H1 (cell line): ENCODE results near the gene PTEN. TPM values are rescaled to one million over a fixed set of nuclear protein-coding genes. Genes with fewer than 3 reads are reported as not detected.

Experiments used
- CTCF ChIA-PET: fragments of 300-600 bp; sonication (Branson Sonifier 250); formaldehyde crosslinking; loops from one replicate; lab custom pipeline; 2021; ENCODE audit not compliant: partially characterized antibody; lab: Charles Lee
- POLR2A ChIA-PET: fragments of 300-600 bp; sonication (Branson Sonifier 250); formaldehyde crosslinking; loops from one replicate; lab custom pipeline; 2021; ENCODE audit warnings: inconsistent platforms; ENCODE audit not compliant: partially characterized antibody; lab: Charles Lee
- DNase-seq, 2 experiments: peaks; one replicate each; pipeline versions ENCODE4 v3.0.0 to v3.0.0-alpha.2; 2010 to 2022; ENCODE audit warnings: low spot score in 2 of 2, low read depth in 1 of 2, mixed read lengths in 1 of 2
- FAIRE-seq: peaks from 2 replicates; lab custom pipeline; 2011; peaks lifted over from hg19 to GRCh38; lab: Jason Lieb, UNC
- H2AFZ ChIP-seq: 2 replicates; pipeline ENCODE4 v1.8.1; 2012; ENCODE audit warnings: low read length, inconsistent platforms
- H2AK5ac ChIP-seq: 2 replicates; pipeline ENCODE4 v1.6.1; 2013; ENCODE audit warnings: low read depth, low read length
- H2BK120ac ChIP-seq: replicated peaks from 2 replicates; pipeline ENCODE3; 2013; ENCODE audit warnings: low read depth, low read length, inconsistent platforms
- H2BK12ac ChIP-seq: 2 replicates; pipeline ENCODE4 v1.6.1; 2013; ENCODE audit warnings: low read depth, low read length
- H2BK15ac ChIP-seq: 2 replicates; pipeline ENCODE4 v1.6.1; 2013; ENCODE audit warnings: low read length
- H2BK20ac ChIP-seq: 2 replicates; pipeline ENCODE4 v1.6.1; 2013; ENCODE audit warnings: low read length
- H2BK5ac ChIP-seq: 2 replicates; pipeline ENCODE4 v1.6.1; 2013; ENCODE audit warnings: low read depth, low read length
- H3K14ac ChIP-seq: 2 replicates; pipeline ENCODE4 v1.6.1; 2013; ENCODE audit warnings: inconsistent platforms; ENCODE audit not compliant: insufficient read length
- H3K18ac ChIP-seq: 2 replicates; pipeline ENCODE4 v1.6.1; 2013; ENCODE audit warnings: low read length; ENCODE audit errors: extremely low read depth
- H3K23ac ChIP-seq: 2 replicates; pipeline ENCODE4 v1.6.1; 2013; ENCODE audit warnings: inconsistent platforms; ENCODE audit not compliant: insufficient read length
- H3K23me2 ChIP-seq: 2 replicates; pipeline ENCODE4 v1.6.1; 2013; ENCODE audit warnings: low read depth, low read length
- H3K27ac ChIP-seq: 2 replicates; pipeline ENCODE4 v1.6.1; 2011; ENCODE audit warnings: low read depth, low read length, inconsistent platforms
- H3K27me3 ChIP-seq, 4 experiments: replicated peaks in 1 of 4; 1 replicate in 1 of 4; 2 replicates in 3 of 4; pipeline versions ENCODE4 v1.6.1 to v1.8.1; 2011 to 2013; ENCODE audit warnings: low read length in 3 of 4, mild to moderate bottlenecking in 3 of 4, inconsistent platforms in 2 of 4, mixed read lengths in 2 of 4, moderate library complexity in 1 of 4; ENCODE audit not compliant: control insufficient read depth in 3 of 4, insufficient read depth in 3 of 4; ENCODE audit errors: extremely low read depth in 1 of 4
- H3K36me3 ChIP-seq, 4 experiments: 2 replicates each; pipeline versions ENCODE4 v1.6.1 to v1.8.1; 2011 to 2013; ENCODE audit warnings: mild to moderate bottlenecking in 4 of 4, low read length in 3 of 4, moderate library complexity in 2 of 4, control low read depth in 1 of 4, inconsistent platforms in 1 of 4; ENCODE audit not compliant: insufficient read depth in 4 of 4, control insufficient read depth in 2 of 4
- H3K4ac ChIP-seq: replicated peaks from 2 replicates; pipeline ENCODE3; 2013; ENCODE audit warnings: low read length, low read depth, mixed read lengths, inconsistent platforms; ENCODE audit not compliant: insufficient read length
- H3K4me1 ChIP-seq, 4 experiments: replicated peaks in 1 of 4; 1 replicate in 1 of 4; 2 replicates in 3 of 4; pipeline versions ENCODE4 v1.6.1 to v1.8.1; 2011 to 2013; ENCODE audit warnings: low read length in 3 of 4, inconsistent platforms in 2 of 4, mixed read lengths in 1 of 4; ENCODE audit not compliant: insufficient read depth in 4 of 4, control insufficient read depth in 3 of 4
- H3K4me2 ChIP-seq, 2 experiments: 2 replicates each; pipeline versions ENCODE4 v1.6.1 to v1.8.1; 2011 to 2013; ENCODE audit warnings: low read depth in 2 of 2, low read length in 2 of 2, control low read depth in 1 of 2, inconsistent platforms in 1 of 2, mild to moderate bottlenecking in 1 of 2; ENCODE audit not compliant: insufficient read depth in 1 of 2
- H3K4me3 ChIP-seq, 4 experiments: fragments of 200-600, 300-600 bp in 1 of 4; sonication (generic), shearing (Covaris generic), sonication (Bioruptor Twin) in 1 of 4; 2 replicates each; pipeline versions ENCODE4 v1.5.1 to v1.8.1; 2011 to 2016; ENCODE audit warnings: low read length in 4 of 4, low read depth in 3 of 4, control low read depth in 2 of 4, inconsistent platforms in 2 of 4, mild to moderate bottlenecking in 2 of 4, mixed read lengths in 1 of 4, moderate library complexity in 1 of 4; ENCODE audit not compliant: insufficient read depth in 2 of 4; ENCODE audit errors: extremely low read depth in 1 of 4
- H3K56ac ChIP-seq: replicated peaks from 2 replicates; pipeline ENCODE3; 2013; ENCODE audit warnings: low read depth, mild to moderate bottlenecking, mixed read lengths, low read length, inconsistent platforms; ENCODE audit not compliant: insufficient read length
- H3K79me1 ChIP-seq: 2 replicates; pipeline ENCODE4 v1.6.1; 2013; ENCODE audit warnings: low read depth, low read length, control low read depth
- H3K79me2 ChIP-seq, 2 experiments: 2 replicates each; pipeline versions ENCODE4 v1.6.1 to v1.8.1; 2012 to 2013; ENCODE audit warnings: low read length in 2 of 2, mild to moderate bottlenecking in 2 of 2, inconsistent platforms in 1 of 2; ENCODE audit not compliant: insufficient read depth in 2 of 2, control insufficient read depth in 1 of 2
- H3K9ac ChIP-seq, 4 experiments: replicated peaks in 1 of 4; 1 replicate in 1 of 4; 2 replicates in 3 of 4; pipeline versions ENCODE4 v1.6.1 to v1.8.1; 2011 to 2013; ENCODE audit warnings: low read depth in 3 of 4, low read length in 3 of 4, control low read depth in 2 of 4, mild to moderate bottlenecking in 2 of 4, moderate library complexity in 2 of 4, inconsistent platforms in 1 of 4; ENCODE audit errors: extremely low read depth in 1 of 4
- H3K9me3 ChIP-seq, 2 experiments: 2 replicates each; pipeline versions ENCODE4 v1.6.1 to v1.8.1; 2012 to 2013; ENCODE audit warnings: mild to moderate bottlenecking in 2 of 2, moderate library complexity in 2 of 2, control low read depth in 1 of 2, inconsistent platforms in 1 of 2, low read depth in 1 of 2, low read length in 1 of 2, mixed read lengths in 1 of 2; ENCODE audit not compliant: insufficient read depth in 2 of 2
- H4K20me1 ChIP-seq, 2 experiments: replicated peaks in 1 of 2; 2 replicates each; pipeline versions ENCODE3 to v1.8.1; 2011 to 2013; ENCODE audit warnings: inconsistent platforms in 2 of 2, low read length in 2 of 2, mild to moderate bottlenecking in 1 of 2; ENCODE audit not compliant: insufficient read depth in 2 of 2, control insufficient read depth in 1 of 2
- H4K5ac ChIP-seq: 2 replicates; pipeline ENCODE4 v1.6.1; 2013; ENCODE audit warnings: low read length, low read depth, mixed read lengths, inconsistent platforms; ENCODE audit not compliant: insufficient read length
- H4K8ac ChIP-seq: 2 replicates; pipeline ENCODE4 v1.8.0; 2013; ENCODE audit warnings: mild to moderate bottlenecking, moderate library complexity, low read length, inconsistent platforms; ENCODE audit not compliant: insufficient read depth; ENCODE audit errors: extremely low read depth
- H4K91ac ChIP-seq: replicated peaks from 2 replicates; pipeline ENCODE3; 2013; ENCODE audit warnings: low read length, mixed read lengths, inconsistent platforms; ENCODE audit not compliant: insufficient read length
- EGR1 ChIP-seq: IDR thresholded peaks from 2 replicates; pipeline ENCODE4 v1.6.1; 2011; ENCODE audit warnings: low read depth, low read length, borderline replicate concordance
- NRF1 ChIP-seq: IDR thresholded peaks from 2 replicates; pipeline ENCODE4 v1.6.1; 2011; ENCODE audit warnings: mild to moderate bottlenecking, low read depth, low read length, improper control_type of control experiment
- SAP30 ChIP-seq: fragments of 300-600 bp; sonication (generic); IDR thresholded peaks from 2 replicates; pipeline ENCODE4 v1.7.1; 2012; ENCODE audit warnings: low read length, moderate library complexity, mild to moderate bottlenecking, inconsistent platforms; ENCODE audit not compliant: insufficient read depth, insufficient replicate concordance
- WGBS, 2 experiments: shearing (Covaris generic) in 1 of 2; methylation state at CpG; one replicate each; pipeline versions ENCODE4 v1.1.6 to v1.1.7; 2013 to 2015; ENCODE audit warnings: low lambda C conversion rate in 2 of 2, mixed read lengths in 2 of 2, inconsistent platforms in 1 of 2, low coverage in 1 of 2, missing lambda C conversion rate in 1 of 2; ENCODE audit not compliant: insufficient replicate concordance in 2 of 2, insufficient coverage in 1 of 2, insufficient read length in 1 of 2; ENCODE audit errors: extremely low coverage in 1 of 2, missing lambda C conversion rate in 1 of 2; 5-methylcytosine and 5-hydroxymethylcytosine counted together
- polyA plus RNA-seq, 7 experiments: library from polyadenylated mRNA; depleted of rRNA in 3 of 7; stranded (reverse) in 5 of 7; unstranded in 2 of 7; fragments of >200 nt in 5 of 7; fragments of 200-250 nt in 2 of 7; gene quantifications; 1 replicate in 5 of 7; 2 replicates in 1 of 7; 4 replicates in 1 of 7; pipeline versions ENCODE4 v1.2.1 to v1.2.3, GENCODE V29; 2011 to 2013; ENCODE audit warnings: missing spikeins in 2 of 7, mixed read lengths in 2 of 7
- total RNA-seq: library from RNA; stranded (reverse); fragmentation: NEBNext Ultra II Directional; extraction: Animal tissue kit (Norgen Biotek cat#: 25700); gene quantifications from 2 replicates; pipeline ENCODE4 v1.2.1, GENCODE V29; 2021

The PTEN gene
- total and polyA plus RNA-seq, 2 of the 8 experiments (the other 6 are each of a cell fraction or from before 2014, with no cell fraction given): 6.3 to 48.7 TPM

GRCh38 chr10:87864496-87865059 is 1.2 kb downstream of the PTEN start:
- H3K9ac ChIP-seq: peak overlapping the region; percentile 22 to 47 (median 36); a peak in 5 of 7 replicates
- H2AFZ ChIP-seq: no peak overlapping the region
- FAIRE-seq (no peak), DNase-seq (no peak)
- H2BK120ac ChIP-seq: no peak overlapping the region
- peak overlapping the region; percentile 72 to 78 for H3K4me2 ChIP-seq
- H3K4me3 ChIP-seq: peak overlapping the region; percentile 83 to 94 (median 86)
- no peaks in the 10 kb centered on the region for H3K79me1 ChIP-seq
- no peak overlapping the region for H3K4ac ChIP-seq
- no peaks in the 10 kb centered on the region for H3K27me3 ChIP-seq
- no peak overlapping the region for H4K8ac ChIP-seq
- H3K23ac ChIP-seq: no peak overlapping the region
- peaks cover 23 to 55% of the 10 kb centered on the region in 2 experiments for H3K79me2 ChIP-seq
- H2BK5ac ChIP-seq: no peak overlapping the region
- peaks cover 24% of the 10 kb centered on the region for H3K23me2 ChIP-seq
- 3% methylated on average over 16 of the region's 16 CpGs; no CpG with 5 or more reads in 1 of the 2 experiments for WGBS, 2 experiments
- H3K4me1 ChIP-seq: peaks cover 0 to 6% (median 1%) of the 10 kb centered on the region in 4 experiments; a peak in 4 of 7 replicates
- ChIA-PET CTCF (no interaction called here), POLR2A (interaction anchor here (1.5 to 4.4 kb wide), 6 partner anchors 8 to 83 kb away, joined by 3 to 24 read pairs (median 10); no protein-coding TSS in a partner anchor)
- no peak overlapping the region for H3K27ac ChIP-seq
- no peaks in the 10 kb centered on the region; a peak in 1 of 8 replicates for H3K36me3 ChIP-seq
- no peak overlapping the region for H3K18ac ChIP-seq
- H2BK20ac ChIP-seq: no peak overlapping the region
- no peak overlapping the region for H2BK12ac ChIP-seq
- no peak overlapping the region for H2BK15ac ChIP-seq
- no peak overlapping the region for H2AK5ac ChIP-seq
- no peaks in the 10 kb centered on the region for H3K9me3 ChIP-seq
- no peak overlapping the region for H4K91ac ChIP-seq
- TF ChIP-seq SAP30: peak; percentile 50
- no peak for TF ChIP-seq EGR1
- no peak for TF ChIP-seq NRF1
- no peak overlapping the region for H4K5ac ChIP-seq
- peaks cover 11 to 17% of the 10 kb centered on the region in 2 experiments for H4K20me1 ChIP-seq
- no peak overlapping the region for H3K56ac ChIP-seq
- H3K14ac ChIP-seq: no peak overlapping the region
